Breast epithelium (tissue), 3 donors: ENCODE data around the gene ISLR2.

Experiments
- POLR2A ChIP-seq: fragments of 450-650 bp; IDR thresholded peaks from one replicate; pipeline ENCODE4 v1.6.1; 2016; ENCODE audit warnings: antibody characterized with exemption, mild to moderate bottlenecking, moderate library complexity
- POLR2AphosphoS5 ChIP-seq, 3 donors: sonication (generic); formaldehyde crosslinking; IDR thresholded peaks; one replicate each; pipeline ENCODE4 v1.6.1; 2017; ENCODE audit warnings: antibody characterized with exemption in 3 of 3
- TF ChIP-seq, protein P1 (sequence below), 3 donors: fragments of 450-650 bp; IDR thresholded peaks; one replicate each; pipeline ENCODE4 v1.5.1; 2016 to 2017; ENCODE audit warnings: antibody characterized with exemption in 3 of 3, mild to moderate bottlenecking in 3 of 3, moderate library complexity in 3 of 3

DNA sequence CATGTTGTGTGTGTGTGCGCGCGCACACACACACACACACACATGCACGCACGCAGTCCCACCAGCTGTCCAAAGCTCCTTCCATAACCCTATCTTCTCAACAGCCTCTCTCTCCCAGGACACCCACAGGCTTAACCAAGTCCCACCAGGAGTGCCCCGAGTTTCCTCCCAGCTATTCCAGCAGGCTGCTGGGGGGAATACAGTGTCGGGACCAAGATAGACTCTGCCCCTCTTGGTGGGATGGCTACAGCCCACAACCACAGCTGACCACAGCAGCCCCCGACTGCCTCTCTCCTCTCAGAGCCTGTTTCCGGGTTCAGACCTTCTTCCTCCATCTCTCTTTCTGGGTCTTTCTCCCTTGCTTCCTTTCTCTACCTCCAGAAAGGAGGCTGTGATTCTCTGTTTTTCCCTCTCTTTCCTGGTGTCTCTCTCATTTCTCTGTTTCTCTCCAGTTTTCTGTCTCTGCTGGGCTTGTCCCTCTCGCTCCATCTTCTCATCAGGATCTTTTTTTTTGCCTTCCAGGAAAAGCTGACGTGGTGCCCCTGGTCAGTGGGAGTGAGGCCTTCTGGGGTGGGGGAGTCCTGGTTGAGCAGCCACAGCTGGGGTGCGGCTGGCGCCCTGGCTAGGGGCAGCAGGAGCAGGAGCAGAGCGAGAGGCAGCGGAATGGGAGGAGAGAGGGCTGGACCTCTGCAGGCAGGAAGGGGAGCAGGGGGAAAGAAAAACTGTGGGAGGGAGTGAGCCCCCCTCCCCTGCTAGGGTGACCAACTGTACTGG, 39.9 kb downstream of the ISLR2 start:
- TF ChIP-seq, protein P1, sequence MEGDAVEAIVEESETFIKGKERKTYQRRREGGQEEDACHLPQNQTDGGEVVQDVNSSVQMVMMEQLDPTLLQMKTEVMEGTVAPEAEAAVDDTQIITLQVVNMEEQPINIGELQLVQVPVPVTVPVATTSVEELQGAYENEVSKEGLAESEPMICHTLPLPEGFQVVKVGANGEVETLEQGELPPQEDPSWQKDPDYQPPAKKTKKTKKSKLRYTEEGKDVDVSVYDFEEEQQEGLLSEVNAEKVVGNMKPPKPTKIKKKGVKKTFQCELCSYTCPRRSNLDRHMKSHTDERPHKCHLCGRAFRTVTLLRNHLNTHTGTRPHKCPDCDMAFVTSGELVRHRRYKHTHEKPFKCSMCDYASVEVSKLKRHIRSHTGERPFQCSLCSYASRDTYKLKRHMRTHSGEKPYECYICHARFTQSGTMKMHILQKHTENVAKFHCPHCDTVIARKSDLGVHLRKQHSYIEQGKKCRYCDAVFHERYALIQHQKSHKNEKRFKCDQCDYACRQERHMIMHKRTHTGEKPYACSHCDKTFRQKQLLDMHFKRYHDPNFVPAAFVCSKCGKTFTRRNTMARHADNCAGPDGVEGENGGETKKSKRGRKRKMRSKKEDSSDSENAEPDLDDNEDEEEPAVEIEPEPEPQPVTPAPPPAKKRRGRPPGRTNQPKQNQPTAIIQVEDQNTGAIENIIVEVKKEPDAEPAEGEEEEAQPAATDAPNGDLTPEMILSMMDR (IDR thresholded peaks at IDR 0.05) = no peak
- TF ChIP-seq POLR2A (no peak), POLR2AphosphoS5 (IDR thresholded peaks at IDR 0.05) (no peak)
